Ovary (tissue), 3 donors: Measurements from ENCODE around the gene FARP1.

Experiments used
- EP300 ChIP-seq: sonication (generic); formaldehyde crosslinking; IDR thresholded peaks from one replicate; pipeline ENCODE4 v1.6.1; 2017; ENCODE audit warnings: antibody characterized with exemption
- POLR2A ChIP-seq: fragments of 450-650 bp; IDR thresholded peaks from one replicate; pipeline ENCODE4 v1.6.1; 2017; ENCODE audit warnings: antibody characterized with exemption, mild to moderate bottlenecking, moderate library complexity
- TF ChIP-seq, protein P1 (sequence below), 3 donors: fragments of 450-650 bp in 2 of 3; fragments of 200-600 bp in 1 of 3; IDR thresholded peaks; one replicate each; pipeline versions ENCODE4 v1.5.1 to v1.8.0; 2016 to 2022; ENCODE audit warnings: antibody characterized with exemption in 3 of 3, mild to moderate bottlenecking in 1 of 3
- donor health status: DM: no; HTN: no; CAD: no.

DNA sequence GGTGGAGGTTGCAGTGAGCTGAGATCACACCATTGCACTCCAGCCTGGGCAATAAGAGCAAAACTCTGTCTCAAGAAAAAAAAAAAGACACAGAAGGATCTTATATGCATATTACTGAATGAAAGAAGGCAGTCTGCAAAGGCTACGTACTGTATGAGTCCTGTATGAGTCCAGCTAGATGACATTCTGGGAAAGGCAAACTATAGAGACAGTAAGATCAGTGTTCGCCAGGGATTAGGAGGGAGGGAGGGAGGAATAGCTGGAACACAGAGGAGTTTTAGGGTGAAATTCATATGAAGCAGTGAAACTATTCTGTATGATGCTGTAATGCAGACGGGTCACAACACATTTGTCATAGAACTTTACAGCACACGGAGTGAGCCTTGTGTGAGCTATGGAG lies 200.1 kb downstream of the FARP1 start:
- TF ChIP-seq, protein P1, sequence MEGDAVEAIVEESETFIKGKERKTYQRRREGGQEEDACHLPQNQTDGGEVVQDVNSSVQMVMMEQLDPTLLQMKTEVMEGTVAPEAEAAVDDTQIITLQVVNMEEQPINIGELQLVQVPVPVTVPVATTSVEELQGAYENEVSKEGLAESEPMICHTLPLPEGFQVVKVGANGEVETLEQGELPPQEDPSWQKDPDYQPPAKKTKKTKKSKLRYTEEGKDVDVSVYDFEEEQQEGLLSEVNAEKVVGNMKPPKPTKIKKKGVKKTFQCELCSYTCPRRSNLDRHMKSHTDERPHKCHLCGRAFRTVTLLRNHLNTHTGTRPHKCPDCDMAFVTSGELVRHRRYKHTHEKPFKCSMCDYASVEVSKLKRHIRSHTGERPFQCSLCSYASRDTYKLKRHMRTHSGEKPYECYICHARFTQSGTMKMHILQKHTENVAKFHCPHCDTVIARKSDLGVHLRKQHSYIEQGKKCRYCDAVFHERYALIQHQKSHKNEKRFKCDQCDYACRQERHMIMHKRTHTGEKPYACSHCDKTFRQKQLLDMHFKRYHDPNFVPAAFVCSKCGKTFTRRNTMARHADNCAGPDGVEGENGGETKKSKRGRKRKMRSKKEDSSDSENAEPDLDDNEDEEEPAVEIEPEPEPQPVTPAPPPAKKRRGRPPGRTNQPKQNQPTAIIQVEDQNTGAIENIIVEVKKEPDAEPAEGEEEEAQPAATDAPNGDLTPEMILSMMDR (IDR thresholded peaks at IDR 0.05) = no peak
- TF ChIP-seq POLR2A (no peak), EP300 (no peak)
